GM21447 (cell line): Measurements from ENCODE around the gene CCM2.

Experiments
- ATAC-seq: cut with Tn5 transposase; IDR thresholded peaks from one replicate; pipeline ENCODE4 v1.9.1; 2021; ENCODE audit not compliant: unreplicated experiment

Gene CCM2

DNA sequence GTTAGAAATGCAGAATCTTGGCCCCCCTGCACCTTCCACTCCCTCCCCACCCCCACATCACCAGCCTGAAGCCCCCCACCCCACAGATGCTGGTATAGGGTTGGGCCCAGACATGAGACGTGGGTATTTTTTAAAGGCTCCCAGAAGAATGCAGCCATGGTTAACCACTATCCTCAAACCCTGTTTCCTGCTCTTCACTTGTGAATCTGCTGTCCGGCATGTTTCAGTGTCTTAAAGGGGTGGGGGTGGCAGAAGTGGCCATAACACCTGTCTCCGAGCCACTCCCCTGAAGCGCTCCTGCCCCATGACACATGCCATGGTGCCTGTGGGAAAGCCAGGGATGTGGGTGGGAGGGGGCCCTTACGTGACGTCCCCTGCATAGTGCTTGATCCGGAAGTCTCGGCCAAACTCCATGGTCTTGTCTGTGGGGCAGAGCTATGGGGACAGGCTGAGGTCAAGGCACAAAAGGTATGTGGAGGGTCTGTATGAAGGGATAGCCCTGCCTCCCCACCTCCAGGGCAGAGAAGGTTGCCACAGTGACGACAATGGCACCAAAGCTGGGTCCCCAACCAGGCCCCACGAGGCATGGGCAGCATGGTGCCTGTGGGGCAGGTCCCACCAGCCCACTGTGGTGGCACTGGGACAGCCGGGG is 30.8 kb upstream of the CCM2 start:
- no peak for ATAC-seq

GRCh38 chr7:44969701-44970522 is 30.1 kb upstream of the CCM2 start:
- ATAC-seq: no peak

- ATAC-seq: no peak
These were observed 29.4 kb upstream of the CCM2 start for GRCh38 chr7:44970523-44971051.

- ATAC-seq: no peak
These were observed 28.7 kb upstream of the CCM2 start for GRCh38 chr7:44971188-44971901.

DNA sequence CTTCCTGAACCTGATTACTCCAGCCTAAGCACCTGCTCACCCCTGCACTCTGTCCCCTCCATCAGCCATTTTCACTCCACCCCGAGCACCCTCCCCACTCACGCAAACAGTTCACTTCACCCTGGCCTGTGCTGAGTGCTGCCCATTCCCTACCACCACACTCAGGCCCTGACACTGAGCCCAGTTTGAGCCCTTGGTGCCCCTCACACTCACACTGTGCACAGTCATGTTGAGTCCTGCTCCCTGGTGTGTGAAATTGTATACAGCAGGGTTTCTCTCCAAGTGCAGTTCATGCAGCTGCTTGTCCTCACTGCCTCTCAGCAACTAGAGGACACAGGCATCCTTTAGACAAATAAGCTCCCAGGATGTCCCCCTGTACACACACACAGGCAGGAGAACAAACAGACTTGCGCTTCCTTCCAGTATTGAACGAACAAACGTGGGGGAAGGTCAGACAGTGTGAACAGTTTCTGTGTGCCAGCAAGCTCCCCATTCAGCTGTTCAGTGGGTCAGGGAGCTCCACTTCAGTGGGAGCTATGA is 28.0 kb upstream of the CCM2 start:
- ATAC-seq: no peak

DNA sequence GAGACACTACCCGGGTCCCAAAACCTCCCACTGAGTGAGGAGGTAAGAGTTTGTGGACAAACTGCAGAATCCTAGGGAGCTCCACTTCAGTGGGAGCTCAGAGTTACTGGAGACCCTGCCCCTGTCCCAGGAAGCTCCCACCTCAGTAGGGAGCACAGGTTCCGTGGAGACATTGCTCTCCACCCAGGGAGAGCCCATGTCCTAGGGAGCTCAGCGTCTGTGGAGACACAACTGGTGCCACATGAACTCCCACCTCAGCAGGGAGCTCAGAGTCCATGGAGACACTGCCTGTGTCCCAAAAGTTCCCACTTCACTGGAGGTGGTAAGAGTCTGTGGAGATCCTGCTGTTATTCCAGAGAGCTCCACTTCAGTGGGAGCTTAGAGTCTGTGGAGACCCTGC is 27.4 kb upstream of the CCM2 start:
- no peak for ATAC-seq

- ATAC-seq: no peak
These were observed 26.2 kb upstream of the CCM2 start for GRCh38 chr7:44973610-44974401.

GRCh38 chr7:44974549-44974948 is 25.5 kb upstream of the CCM2 start:
- ATAC-seq: no peak

DNA sequence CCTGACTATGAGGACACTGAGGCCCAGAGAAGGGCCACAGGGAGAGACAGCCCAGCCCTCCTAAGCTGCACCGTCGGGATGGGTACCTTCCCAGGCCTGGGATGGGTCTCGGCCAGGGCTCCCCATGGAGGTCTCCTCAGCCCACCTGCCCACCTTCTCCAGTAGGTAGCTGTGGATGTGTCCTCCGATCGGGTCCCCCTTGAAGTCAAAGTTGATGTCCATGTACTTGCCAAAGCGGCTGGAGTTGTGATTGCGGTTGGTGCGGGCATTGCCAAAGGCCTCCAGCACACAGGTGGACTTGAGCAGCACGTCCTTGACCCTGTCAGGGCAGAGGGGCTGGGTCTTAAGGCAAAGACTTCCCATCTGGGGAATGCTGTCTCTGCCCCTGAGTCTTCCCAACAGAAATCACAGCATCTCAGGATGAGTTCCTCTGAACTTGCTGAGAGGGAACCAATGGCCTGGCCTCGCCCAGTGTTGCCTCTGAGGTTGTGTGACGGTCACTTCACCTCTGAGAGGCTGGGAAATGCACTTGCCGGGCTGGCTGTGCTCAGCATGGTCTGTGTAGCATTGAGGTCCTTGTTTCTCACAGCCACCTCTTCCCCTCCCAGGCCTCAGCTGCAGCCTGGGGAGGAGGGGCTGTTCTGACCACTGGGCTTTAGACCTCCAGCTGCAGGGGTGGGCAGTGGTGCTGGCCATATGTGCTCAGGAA is 24.5 kb upstream of the CCM2 start:
- ATAC-seq: no peak

DNA sequence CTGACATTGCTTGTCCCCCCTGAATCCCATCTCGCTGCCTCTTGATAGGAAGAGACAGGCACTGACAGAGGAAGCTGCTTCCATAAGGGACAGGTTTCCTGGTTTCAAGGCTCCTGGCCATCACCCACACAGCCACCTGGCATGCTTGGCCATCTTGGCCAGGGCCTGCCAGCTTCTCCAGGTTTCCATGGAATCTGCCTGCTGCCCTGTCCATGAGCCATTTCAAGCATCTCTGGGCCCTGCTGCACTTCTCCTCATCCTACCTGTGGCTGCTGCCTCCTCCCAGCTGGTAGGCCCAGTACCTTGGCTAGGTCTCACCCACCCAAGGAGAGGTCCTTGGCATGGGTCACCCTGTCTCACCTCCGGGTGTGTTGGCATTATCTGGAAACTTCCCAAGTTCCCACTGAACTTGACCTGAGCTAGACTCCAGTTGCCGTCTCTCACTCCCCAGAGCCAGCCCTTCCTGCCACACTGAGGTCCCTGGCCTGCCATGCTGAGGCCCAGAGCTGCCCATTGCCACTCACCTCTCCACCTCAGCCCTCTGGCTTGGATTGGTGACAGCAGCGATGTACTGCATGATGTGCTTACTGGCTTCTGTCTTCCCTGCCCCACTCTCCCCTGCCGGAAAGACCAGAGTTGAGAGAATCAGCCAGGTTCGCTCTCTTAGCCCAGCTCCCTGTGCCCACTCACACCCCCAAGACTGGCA is 23.8 kb upstream of the CCM2 start:
- ATAC-seq: no peak

- ATAC-seq: no peak
These were observed 23.2 kb upstream of the CCM2 start for GRCh38 chr7:44976746-44977196.

DNA sequence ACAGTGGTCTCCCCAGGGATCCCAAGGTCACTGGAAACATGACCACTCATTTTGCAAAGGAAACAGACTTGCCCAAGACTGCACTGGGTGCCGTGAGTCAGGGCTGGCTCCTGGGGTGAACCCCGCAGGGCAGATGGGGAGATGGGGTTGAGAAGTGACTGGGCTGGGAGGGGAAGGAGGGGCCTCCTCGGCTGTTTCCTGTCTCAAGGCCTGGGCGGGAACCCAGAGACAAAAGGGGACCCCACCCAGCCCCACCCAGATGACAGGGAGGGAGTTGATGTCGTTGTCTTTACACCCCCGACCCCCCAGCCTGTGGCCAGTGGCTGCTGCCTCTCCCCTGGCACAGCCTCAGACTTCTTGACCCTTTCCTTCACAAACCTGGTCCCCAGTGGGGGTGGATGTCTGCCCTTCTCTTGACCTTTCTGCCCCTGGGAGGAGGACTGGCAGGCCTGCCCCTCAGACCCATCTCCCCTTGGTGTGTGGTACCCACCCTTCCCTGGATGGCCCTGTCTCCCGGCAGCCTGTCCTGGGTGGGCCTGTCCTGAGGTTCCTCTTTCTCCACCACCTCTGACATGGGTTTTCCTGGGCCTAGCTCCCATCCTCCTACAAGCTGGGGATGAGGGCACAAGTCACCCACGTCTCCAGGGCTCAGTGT is 22.6 kb upstream of the CCM2 start:
- ATAC-seq: no peak

GRCh38 chr7:44977959-44978335 is 22.1 kb upstream of the CCM2 start:
- no peak for ATAC-seq

DNA sequence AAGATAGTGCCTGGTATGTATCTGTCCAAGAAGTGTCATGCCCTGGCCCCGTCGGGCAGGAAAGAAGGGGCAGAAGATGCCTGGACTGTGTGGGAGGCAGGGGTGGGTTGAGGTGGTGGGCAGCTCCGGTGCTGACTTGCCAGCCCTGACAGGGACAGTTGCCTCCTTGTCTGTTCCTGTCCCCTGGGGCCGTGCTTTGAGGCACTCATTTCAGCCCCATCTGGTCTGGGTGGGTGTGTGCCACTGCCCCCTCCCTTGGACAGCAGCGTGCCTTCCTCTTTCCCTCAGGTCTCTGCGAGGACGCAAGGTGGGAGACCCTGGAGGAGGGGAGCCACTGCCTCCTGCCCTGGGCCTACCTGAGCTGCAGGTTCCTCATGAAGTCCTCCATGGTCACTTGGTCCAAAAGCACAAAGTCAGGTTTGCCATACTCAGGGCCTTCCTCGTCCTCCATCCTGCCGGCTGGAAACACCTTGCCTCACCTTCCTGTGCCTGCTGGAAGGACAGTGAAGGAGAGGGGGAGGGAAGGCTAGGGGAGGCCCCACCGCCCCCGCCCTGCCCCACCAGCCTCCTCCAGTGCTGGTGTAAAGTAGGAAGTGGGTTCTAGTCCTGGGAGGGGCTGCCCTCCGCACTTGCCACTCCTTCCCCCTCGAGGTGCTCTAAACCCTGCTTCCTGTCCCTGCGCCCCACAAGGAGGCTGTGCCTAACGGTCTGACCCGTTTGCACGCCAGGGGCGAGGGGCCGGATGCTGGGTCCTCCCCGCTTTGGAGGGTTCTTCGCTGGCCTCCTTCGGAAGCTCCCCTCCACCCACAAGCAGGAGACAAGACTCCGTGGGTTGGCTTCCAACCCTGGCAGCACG is 21.3 kb upstream of the CCM2 start, which contains the start of gene MYO1G:
Gene MYO1G, minus strand, starts transcription at position 505 of the 856 bp plus-strand sequence. Its CDS starts 54 bp downstream, at position 451.
- peak; percentile 54 for ATAC-seq

DNA sequence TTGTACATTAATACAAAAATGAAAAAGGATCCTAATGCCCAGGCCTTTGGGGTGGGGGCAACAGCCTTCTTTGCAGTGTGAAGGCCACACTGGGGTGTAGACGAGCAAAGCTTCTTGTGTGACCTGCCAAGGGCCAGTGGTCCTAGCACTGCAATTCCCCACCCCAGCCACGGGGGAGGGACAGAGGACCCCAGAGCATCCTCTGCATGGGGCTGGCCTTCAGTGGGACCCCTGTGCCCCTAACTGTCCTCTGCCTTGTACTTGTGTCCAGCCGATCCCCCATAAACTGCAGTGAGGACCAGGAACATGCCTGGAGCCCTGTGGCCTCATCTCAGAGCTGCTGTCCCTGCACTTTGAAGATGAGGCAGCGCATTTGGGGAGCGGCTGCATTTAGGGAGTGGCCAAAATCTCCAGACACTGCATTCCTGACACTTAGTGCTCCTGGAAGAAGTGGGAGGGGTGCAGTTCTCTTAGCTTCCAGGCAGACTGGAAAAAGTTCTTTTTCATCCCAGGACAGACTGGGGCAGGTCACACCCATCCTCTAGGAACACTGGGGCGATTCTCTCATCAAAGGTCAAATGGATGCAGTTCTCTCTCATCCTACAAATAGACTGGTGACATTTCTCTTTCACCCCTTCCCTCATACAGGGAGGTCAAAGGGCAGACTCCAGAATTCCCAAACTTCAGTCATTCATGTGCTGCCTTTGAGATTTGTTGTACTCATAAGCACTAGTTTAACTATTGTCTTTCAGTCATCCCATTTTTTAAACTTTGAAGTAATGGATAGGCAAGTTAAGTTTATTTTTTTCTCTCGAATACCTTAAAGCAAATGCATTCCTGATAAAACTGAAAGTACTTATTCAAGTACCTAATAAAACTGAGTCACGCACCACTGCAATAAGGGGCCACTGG is 20.3 kb upstream of the CCM2 start:
- no peak for ATAC-seq

DNA sequence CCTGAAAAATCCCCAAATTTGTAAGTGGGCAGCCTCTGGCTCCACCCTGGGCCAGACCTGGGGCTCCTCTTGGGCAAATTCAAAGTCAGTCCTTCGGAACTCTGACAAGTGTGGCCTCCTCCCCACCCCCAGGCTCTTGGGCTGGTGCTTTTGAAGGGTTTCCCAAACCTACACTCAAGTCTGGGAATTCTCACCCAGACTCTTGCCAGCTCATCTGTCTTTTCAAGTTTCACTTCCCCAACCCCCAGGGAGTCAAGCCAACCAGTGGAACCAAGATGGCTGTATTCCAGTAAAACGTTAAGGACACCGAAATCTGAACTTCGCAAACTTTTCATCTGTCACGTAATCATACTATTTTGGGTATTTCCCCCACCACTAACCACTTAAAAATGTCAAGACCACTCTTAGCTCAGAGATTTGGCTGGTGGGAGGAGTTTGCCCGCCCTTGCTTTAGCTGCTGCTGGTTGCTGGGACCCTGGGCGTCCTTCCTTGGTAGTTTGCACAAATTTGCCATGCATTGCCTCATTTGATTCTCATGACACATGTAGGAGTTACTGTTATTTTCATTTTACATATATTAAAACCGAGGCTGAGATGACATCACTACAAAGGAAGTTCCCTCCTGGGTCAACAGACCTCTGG is 19.5 kb upstream of the CCM2 start:
- ATAC-seq: peak; percentile 56
